Measurements from ENCODE around the gene ATP11A. TPM values are rescaled to one million over a fixed set of nuclear protein-coding genes. Genes with fewer than 3 reads are reported as not detected.
"Not testable (repeated sequence)": the region's sequence is repeated elsewhere in the genome, so short reads cannot be mapped to it uniquely, and the experiment has no call there.

ATP11A gene
- total RNA-seq, 2 donors from 2014 or later: 15.2 to 38.4 TPM

GRCh38 chr13:112795277-112795676, 105.4 kb downstream of the ATP11A start:
- ATAC-seq (ENCODE audit: insufficient number of reproducible peaks, low FRiP score, low read depth) (no peak), DNase-seq (ENCODE audit: low spot score) (no peak)
- H3K27me3 ChIP-seq (replicated peaks; ENCODE audit: insufficient read depth): no peaks in the 10 kb centered on the region
- no peak overlapping the region for H3K4me3 ChIP-seq
- no peaks in the 10 kb centered on the region for H3K4me1 ChIP-seq (ENCODE audit: control insufficient read depth in 1 of 2, low read depth in 2 of 2)
- H3K27ac ChIP-seq: no peak overlapping the region
- no peaks in the 10 kb centered on the region for H3K36me3 ChIP-seq
- no peaks in the 10 kb centered on the region for H3K9me3 ChIP-seq
- TF ChIP-seq, protein P1, sequence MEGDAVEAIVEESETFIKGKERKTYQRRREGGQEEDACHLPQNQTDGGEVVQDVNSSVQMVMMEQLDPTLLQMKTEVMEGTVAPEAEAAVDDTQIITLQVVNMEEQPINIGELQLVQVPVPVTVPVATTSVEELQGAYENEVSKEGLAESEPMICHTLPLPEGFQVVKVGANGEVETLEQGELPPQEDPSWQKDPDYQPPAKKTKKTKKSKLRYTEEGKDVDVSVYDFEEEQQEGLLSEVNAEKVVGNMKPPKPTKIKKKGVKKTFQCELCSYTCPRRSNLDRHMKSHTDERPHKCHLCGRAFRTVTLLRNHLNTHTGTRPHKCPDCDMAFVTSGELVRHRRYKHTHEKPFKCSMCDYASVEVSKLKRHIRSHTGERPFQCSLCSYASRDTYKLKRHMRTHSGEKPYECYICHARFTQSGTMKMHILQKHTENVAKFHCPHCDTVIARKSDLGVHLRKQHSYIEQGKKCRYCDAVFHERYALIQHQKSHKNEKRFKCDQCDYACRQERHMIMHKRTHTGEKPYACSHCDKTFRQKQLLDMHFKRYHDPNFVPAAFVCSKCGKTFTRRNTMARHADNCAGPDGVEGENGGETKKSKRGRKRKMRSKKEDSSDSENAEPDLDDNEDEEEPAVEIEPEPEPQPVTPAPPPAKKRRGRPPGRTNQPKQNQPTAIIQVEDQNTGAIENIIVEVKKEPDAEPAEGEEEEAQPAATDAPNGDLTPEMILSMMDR (IDR thresholded peaks at IDR 0.05): no peak

DNA sequence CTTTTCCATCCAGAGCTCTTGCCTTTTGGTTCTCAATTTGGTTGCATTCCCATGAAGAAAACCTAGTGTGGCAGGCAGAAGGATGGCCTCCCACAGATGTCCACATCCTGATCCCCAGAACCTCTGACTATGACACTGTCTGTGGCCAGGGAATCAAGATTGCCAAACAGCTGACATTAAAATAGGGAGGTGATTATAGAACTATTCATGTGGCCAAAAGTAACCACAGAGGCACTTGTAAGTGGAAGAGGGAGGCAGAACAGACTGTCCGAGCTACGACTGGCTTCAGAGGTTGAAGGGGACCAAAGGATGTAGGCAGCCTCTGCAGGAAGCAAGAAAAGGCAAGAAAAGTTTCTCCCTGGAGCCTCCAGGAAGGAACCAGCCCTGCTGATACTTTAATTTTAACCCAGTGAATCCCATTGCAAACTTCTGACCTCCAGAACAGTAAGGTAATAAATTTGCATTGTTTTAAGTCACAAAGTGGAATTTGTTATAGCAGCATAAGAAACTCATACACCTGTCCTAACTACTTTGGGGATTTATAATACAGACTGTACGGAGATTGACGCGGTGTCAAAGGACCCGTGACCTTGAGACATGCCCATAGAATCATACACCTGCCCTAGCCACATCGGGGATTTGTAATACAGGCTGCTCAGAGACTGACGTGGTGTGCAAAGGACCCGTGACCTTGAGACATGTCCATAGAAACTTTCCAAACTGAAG, 106.5 kb downstream of the ATP11A start:
- no peaks in the 10 kb centered on the region for H3K27me3 ChIP-seq (replicated peaks; ENCODE audit: insufficient read depth)
- no peak overlapping the region for H3K27ac ChIP-seq
- TF ChIP-seq, protein P1 (IDR thresholded peaks at IDR 0.05): no peak
- no peaks in the 10 kb centered on the region for H3K4me1 ChIP-seq (ENCODE audit: control insufficient read depth in 1 of 2, low read depth in 2 of 2)
- H3K4me3 ChIP-seq: no peak overlapping the region
- DNase-seq (ENCODE audit: low spot score) (no peak), ATAC-seq (ENCODE audit: insufficient number of reproducible peaks, low FRiP score, low read depth) (no peak)
- H3K36me3 ChIP-seq: no peaks in the 10 kb centered on the region
- no peaks in the 10 kb centered on the region for H3K9me3 ChIP-seq

DNA sequence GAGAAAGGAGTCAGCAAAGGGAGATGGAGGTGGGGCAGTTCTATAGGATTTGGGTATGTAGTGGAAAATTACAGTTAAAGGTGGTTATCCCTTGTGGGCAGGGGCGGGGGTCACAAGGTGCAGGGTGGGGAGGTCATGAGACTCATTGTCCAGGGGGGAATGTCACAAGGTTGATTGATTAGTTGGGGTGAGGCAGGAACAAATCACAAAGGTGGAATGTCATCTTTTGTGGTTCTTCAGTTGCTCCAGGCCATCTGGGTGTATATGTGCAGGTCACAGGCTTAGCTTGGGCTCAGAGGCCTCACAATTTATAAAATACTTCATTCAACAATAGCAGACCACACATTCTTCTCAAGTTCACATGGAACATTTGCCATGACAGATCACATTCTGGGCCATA, 109.6 kb downstream of the ATP11A start:
- Histone ChIP-seq H3K4me1 (ENCODE audit: control insufficient read depth in 1 of 2, low read depth in 2 of 2) (no peaks in the 10 kb centered on the region), H3K27ac (no peak overlapping the region), H3K9me3 (no peaks in the 10 kb centered on the region), H3K36me3 (no peaks in the 10 kb centered on the region), H3K4me3 (no peak overlapping the region), H3K27me3 (replicated peaks; ENCODE audit: insufficient read depth) (no peaks in the 10 kb centered on the region)
- DNase-seq (ENCODE audit: low spot score) (no peak), ATAC-seq (ENCODE audit: insufficient number of reproducible peaks, low FRiP score, low read depth) (no peak)
- TF ChIP-seq, protein P1 (IDR thresholded peaks at IDR 0.05): no peak

- TF ChIP-seq, protein P1 (IDR thresholded peaks at IDR 0.05): no peak
- no peaks in the 10 kb centered on the region for H3K9me3 ChIP-seq
- H3K4me3 ChIP-seq: no peak overlapping the region
- H3K27me3 ChIP-seq (replicated peaks; ENCODE audit: insufficient read depth): no peaks in the 10 kb centered on the region
- H3K4me1 ChIP-seq (ENCODE audit: control insufficient read depth in 1 of 2, low read depth in 2 of 2): no peaks in the 10 kb centered on the region
- no peak overlapping the region for H3K27ac ChIP-seq
- H3K36me3 ChIP-seq: no peaks in the 10 kb centered on the region
- ATAC-seq (ENCODE audit: insufficient number of reproducible peaks, low FRiP score, low read depth): no peak
- DNase-seq (ENCODE audit: low spot score): no peak
Measured at GRCh38 chr13:112800057-112800456, 110.2 kb downstream of the ATP11A start.

- H3K27me3 ChIP-seq (replicated peaks; ENCODE audit: insufficient read depth); DNase-seq (ENCODE audit: low spot score); H3K27ac ChIP-seq; H3K4me1 ChIP-seq (ENCODE audit: control insufficient read depth in 1 of 2, low read depth in 2 of 2); H3K36me3 ChIP-seq; ATAC-seq (ENCODE audit: insufficient number of reproducible peaks, low FRiP score, low read depth); H3K9me3 ChIP-seq; H3K4me3 ChIP-seq: not testable (repeated sequence)
Measured at GRCh38 chr13:112800807-112801206, 111.0 kb downstream of the ATP11A start.

DNA sequence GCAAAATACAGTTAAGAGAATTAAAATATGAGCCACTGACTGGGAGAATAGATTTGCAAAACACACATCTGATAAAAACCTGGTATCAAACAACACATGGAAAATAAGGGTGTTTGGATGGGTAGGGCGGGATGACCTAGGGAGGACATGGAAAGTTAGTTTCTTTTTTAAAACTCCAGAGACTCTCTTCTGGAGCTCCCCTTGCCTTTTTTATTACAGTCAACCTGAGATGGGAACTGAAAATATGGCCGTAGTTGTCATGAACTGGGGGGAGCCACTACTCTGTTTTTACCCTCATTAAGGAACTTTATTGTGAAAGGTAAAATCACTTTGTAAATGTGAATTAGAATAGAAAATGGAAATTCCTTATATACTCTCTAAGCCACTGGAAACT, 113.0 kb downstream of the ATP11A start:
- H3K27ac ChIP-seq: no peak overlapping the region
- TF ChIP-seq, protein P1 (IDR thresholded peaks at IDR 0.05): no peak
- H3K4me1 ChIP-seq (ENCODE audit: control insufficient read depth in 1 of 2, low read depth in 2 of 2): no peaks in the 10 kb centered on the region
- H3K4me3 ChIP-seq: no peak overlapping the region
- ATAC-seq (ENCODE audit: insufficient number of reproducible peaks, low FRiP score, low read depth) (no peak), DNase-seq (ENCODE audit: low spot score) (no peak)
- peaks cover 4% of the 10 kb centered on the region for H3K36me3 ChIP-seq
- no peaks in the 10 kb centered on the region for H3K9me3 ChIP-seq
- H3K27me3 ChIP-seq (replicated peaks; ENCODE audit: insufficient read depth): no peaks in the 10 kb centered on the region

Data from thoracic aorta (tissue), 2 donors.